DMS79 (cell line): ENCODE measurements around the gene CXCL3.
"Not testable (repeated sequence)": the region's sequence is repeated elsewhere in the genome, so short reads cannot be mapped to it uniquely, and the experiment has no call there.

Experiments used
- DNase-seq: peaks from one replicate; lab custom pipeline; 2025; lab: John Stamatoyannopoulos, UW

The CXCL3 gene

DNA sequence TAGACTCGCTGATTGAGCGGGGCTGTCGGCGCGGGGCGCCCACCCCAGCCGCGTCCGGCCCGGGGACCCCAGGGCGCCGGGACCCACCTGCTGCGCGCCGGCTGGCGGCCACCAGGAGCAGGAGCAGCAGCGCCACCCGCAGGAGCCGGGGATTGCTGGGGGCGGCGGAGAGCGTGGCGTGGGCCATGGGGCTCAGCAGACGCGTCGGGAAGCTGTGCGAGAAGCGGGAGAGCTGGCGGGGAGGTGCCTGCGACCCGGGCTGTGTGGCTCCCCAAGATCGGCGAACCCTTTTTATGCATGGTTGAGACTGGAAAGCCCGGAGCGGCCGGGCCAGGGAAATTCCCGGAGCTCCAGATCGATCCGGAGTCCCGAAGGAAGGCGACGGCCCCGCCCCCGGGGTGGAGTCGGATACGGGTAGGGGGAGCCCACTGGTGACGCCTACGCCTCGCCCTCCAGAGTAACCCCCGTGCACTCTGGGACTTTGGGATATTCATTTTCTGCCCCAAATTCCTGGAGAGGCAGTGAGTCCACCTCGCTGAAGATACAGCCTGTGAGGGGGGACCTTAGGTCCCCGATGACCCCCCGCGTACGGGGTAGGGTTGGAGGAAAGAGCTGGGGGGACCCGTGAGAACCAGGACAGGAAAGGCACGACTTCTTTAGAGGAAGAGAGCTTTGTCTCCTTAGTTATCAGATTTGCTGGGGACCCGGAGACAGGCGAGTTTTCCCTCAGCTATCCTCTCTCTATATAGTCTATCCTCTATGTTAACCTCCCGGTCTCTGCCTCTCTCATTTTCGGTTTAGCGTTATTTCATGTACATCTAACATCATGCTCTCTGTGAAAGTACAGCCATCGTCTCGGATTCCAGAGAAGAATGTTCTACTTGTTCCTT lies at the start of gene CXCL3:
CXCL3 (minus strand) TSS at position 265 of the 890 bp plus-strand sequence; CDS start at position 187, 78 bp downstream.
- DNase-seq: no peak

DNA sequence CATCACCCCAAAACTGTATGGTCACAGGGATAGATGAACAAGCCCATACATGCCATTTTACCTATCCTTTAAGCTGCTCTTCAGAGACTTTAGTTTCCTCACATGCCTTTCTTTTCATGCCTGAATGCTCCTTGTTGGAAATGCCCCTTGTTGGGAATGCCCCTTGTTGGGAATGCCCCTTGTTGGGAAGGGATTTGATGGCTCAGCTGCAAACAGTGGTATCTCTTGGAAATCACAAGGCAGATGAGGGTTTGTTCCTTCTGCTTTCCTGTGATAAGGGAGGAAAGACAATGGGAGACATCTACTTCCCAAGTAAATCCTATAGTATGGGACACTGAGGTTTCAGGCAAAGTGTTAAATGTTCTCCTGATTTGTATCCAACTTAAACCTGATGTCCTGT lies 49.0 kb upstream of the CXCL3 start:
- DNase-seq: no peak

DNA sequence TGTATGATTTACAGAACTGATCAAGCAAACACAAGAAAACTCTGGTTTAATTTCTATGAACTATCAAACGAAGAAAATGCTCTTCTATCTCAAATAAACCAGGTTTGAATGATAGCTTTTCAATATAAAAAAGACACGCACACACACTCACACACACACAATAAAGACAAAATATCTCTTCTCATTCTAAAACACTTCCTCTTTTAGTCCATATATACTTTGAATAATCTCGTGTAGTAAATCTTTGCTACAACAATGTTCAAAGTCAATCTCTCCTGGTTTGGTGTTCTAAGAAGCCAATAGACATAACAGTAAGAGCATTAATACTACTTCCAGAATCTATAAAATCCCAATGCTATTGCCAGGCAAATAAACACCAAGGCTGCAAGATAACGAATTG lies 47.2 kb upstream of the CXCL3 start:
- no peak for DNase-seq

DNA sequence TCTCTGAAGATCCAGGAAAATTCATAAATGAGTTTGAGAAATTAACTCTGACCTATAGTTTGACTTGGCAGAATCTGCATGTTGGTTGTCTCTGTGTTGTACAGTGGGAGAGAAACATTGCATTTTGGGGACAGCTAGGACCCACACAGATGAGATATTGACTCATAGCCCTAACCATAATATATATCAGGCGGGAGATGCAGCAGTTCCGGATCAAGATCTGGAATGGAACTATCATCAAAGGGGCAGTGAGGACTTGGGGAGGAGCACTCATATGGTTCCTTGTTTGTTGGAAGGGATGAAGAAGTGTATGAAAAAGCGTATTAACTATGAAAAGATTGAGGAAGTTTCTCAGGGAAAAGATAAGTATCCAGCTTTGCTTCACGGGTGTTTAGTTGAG lies 46.5 kb upstream of the CXCL3 start:
- no peak for DNase-seq

DNA sequence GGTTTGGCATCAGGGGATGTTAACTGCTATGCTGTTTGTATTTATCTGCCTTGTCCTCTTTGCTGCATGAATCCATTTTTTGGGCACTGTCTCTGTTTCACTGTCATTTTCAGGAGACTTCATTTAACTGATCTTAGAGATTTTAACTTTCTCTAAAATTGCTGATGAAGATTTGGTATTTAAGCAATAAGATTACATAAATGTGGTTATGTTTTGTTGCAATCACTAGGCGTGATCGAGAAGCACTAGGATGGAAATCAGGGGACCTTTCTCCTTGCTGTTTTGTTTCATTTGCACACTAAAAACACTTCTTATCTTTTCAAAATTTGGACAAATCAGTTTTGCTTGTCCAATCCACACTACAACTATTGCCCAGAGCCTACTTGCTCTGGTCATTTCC lies 45.1 kb upstream of the CXCL3 start:
- no peak for DNase-seq

DNA sequence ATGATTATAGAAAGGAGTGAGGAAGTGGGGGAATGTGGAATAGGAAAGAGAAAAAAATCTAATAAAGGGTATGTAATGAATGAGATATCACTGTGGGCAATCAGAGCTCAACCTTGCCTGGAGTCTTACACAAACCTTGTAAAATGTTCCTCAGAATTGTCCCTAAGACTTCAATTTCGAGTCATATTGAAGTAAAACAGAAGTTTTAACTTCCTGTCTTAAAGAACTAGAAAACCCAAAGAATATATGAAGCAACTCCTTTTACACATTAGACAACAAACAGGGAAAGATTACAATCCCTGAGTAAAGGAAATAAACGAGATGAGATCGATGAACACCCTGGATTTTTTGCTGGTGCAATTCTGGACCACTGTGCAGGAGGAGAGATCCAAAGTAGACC lies 42.5 kb upstream of the CXCL3 start:
- no peak for DNase-seq

DNA sequence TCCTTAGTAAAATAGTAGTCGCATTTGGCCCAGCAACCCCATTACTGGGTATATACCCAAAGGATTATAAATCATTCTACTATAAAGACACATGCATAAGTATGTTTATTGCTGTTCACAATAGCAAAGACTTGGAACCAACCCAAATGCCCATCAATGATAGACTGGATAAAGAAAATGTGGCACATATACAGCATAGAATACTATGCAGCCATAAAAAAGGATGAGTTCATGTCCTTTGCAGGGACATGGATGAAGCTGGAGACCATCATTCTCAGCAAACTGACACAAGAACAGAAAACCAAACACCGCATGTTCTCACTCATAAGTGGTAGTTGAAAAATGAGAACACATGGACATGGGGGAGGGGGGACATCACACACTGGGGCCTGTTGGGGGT lies 41.9 kb upstream of the CXCL3 start:
- not testable (repeated sequence) for DNase-seq

DNA sequence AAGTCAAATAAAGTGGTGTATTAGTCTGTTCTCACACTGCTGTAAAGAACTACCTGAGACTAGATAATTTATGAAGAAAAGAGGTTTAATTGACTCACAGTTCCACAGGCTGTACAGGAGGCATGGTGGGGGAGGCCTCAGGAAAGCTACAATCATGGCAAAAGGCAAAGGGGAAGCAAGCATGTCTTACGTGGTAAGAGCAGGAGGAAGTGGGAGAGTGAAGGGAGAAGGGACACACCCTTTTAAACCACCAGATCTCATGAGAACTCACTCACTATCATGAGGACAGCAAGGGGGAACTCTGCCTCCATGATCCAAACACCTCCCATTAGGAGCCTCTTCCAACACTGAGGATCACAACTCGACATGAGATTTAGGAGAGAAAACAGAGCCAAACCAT lies 40.5 kb upstream of the CXCL3 start:
- not testable (repeated sequence) for DNase-seq

DNA sequence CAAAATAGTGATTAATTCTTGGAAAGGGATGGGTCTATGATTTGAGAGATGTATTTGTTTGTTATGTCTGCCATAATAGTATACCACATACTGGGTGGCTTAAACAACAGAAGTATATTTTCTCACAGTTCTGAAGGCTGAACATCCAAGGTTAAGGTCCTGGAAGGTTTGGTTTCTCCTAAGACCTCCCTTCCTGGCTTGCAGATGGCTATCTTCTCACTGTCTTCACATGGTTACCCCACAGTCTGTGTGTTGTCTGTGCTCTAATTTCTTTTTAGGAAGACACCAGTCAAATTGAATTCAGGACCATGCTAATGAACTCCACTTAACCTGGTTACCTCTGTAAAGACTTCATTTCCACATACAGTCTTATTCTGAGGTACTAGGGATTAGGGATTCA lies 34.9 kb upstream of the CXCL3 start:
- DNase-seq: no peak

DNA sequence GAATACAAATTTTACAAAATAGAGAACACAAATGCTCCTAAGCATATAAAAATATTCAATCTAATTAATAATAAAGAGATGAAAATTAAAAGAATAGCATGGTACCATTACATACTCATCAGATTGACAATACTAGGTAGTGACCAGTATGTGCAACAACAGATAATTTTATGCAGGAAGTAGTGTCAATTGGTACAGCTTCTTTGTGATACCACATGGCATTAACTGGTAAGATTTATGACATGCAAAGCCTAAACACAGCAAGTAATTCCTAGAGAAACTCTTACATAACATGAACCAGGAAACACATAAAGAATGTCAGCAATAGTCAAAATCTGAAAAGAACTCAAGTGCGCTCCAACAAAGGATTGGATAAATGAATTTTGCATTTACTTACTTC lies 34.2 kb upstream of the CXCL3 start:
- DNase-seq: no peak

DNA sequence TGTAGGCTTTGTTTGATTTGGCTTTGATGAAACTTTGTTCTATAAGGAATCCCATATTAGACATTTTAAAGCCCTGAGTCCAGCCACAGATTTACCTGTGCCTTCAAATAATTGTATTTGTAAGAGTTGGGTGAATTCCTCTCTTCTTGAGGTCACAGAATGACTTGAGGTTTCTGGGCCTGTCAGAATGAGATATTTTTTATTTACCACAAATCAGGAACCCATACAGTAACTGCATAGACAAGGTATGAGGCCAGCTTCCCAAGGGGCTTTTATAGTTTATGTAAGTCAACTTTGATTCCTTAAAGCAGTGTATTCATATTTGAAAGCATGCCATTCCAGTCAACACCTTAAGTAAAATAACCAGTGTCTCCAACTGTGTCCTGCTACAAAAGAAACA lies 29.1 kb upstream of the CXCL3 start:
- DNase-seq: no peak

DNA sequence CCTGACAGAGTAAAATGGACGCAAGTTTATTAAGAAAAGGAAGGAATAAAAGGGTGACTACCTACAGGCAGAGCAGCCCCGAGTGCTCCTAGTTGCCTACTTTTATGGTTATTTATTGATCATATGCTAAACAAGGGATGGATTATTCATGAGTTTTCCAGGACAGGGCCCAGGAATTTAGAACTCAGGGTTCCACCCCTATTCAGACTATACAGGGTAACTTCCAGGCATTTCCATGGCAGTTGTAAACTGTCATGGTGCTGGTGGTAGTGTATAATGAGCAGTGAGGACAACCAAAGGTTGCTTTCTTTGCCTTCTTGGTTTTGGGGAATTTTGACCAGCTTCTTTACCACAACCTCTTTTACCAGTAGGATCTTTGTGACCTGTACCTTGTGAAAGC lies 27.7 kb upstream of the CXCL3 start:
- DNase-seq: no peak

DNA sequence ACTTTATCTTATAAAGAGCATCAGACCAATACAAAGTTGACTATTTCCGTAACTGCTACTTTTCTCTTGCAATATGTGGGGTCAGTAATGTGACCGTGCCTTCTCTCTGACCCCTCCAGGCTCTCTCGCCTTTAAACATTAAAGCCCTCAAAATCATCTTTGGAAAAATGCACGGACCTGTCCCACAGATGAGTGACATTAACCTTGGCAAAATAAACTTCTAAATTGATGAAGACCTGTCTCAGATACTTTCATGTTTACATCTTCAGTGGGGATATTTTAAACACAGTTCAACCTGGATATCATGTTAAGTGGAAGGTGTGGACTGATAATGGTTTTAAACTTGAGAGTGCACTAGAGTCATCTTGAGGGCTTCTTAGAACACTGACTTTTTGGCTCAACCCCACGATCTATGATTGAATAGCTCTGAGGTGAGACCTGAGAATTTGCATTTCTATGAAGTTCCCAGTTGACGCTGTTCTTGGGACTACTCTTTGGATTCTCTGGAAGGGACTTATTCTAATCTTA lies 26.7 kb upstream of the CXCL3 start:
- no peak for DNase-seq

DNA sequence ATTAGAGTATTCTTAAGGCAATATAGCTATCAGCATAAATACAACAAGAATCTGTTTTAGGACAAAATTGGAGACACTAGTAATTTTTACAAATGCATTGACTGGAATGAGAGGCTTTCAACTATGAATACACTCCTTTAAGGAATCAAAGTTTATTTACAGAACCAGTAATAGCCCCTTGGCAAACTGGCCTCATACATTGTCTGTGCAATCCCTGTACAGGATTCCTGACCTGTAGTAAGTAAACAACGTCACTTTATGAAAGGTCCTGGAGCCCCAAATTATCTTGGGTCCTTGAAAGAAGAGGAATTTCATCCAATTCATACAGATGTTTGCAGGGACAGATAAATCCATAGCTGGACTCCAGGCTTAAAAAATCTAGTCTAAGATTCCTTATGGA lies 25.4 kb upstream of the CXCL3 start:
- no peak for DNase-seq

DNA sequence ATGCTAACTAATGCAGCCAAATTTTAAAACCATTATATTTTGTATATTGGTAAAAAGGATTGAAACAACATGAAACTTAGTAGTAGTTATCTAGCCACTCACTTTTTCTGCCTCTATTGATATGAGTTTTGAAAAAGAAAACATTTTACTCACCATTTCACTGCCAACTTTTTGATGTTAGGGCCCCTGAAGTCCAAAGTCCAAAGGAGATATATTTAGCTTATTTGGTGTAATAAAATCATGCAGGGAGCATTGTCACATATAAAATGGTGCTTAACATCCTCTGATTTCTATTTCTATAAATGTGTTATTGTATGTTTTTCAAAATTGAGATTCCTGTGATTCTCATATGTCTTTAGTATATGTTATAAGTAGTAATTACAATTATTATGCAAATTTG lies 24.5 kb upstream of the CXCL3 start:
- no peak for DNase-seq

DNA sequence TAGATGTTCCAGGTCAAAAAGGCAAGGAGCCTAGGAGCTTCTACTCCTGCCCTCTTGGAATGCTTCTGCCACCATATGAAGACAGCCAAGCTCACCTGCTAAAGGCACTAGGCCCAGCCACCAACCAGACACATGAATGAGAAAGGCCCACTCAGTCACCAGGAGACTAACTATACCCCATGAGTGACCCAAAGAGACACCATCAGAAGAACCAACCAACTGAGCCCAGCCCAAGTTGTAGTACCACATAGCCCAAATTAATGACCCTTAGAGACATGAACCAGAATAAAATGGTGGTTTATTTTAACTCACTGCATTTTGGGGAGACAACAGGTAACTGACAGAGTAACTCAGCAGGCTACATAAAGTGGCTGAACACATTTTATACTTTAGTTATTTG lies 22.9 kb upstream of the CXCL3 start:
- DNase-seq: no peak

DNA sequence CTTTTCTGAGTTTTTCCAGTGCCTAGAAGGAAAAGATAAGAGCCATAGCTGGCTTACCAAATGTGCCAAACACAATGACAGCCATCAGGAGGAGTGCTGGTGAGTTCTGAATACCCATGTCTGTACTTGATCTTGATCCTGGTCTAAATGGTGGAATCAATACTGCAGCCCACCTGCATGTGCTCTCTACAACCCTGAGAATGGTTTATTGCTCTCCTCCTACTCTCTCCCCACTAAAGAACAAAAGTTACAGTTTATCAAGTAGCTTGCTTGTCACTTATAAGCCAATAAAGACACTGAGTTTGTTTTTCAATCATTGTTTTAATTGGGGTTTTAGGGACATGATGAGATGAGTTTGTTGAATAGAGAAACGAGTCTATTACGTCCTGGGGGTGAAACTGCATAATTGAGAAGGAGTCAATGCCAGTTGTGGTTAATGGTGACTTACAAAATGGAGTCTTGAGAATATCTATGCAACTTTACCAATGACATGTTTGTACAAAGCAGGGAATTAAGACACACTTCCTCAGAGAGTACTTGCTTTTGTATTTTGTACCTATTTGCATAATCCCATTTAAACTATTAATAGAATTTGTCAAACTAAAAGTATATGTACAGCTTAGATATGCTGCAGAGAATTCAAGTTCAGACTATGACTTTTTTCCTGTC lies 20.8 kb upstream of the CXCL3 start:
- no peak for DNase-seq

DNA sequence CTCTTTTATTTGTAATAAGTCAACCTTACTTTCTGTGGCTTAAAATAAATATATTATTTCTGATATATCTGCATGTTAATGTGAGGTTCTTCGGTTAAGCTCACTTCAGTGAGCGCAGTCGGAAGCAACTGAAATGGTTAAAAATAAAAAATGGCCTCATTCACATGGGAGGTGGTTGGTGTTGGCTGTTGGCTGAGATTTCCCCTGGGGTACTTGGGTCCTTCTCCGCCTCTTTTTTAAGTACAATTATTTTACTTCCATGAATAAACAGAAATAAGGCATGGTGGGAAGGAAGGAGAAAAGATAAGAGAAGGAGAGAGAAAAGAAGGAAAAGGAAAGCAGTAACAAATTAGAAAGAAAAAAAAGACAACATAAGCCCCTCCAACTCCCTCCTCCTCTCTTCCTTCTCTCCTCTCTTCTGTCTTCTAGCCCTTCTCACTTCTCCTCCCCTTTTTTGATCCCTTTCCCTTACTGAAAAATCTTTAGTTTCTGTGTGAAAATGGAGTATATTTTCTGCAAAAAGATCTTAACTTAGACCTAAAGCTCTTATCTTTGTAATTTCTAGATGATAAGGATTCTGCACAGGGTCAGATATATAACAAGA lies 19.7 kb upstream of the CXCL3 start:
- DNase-seq: no peak

DNA sequence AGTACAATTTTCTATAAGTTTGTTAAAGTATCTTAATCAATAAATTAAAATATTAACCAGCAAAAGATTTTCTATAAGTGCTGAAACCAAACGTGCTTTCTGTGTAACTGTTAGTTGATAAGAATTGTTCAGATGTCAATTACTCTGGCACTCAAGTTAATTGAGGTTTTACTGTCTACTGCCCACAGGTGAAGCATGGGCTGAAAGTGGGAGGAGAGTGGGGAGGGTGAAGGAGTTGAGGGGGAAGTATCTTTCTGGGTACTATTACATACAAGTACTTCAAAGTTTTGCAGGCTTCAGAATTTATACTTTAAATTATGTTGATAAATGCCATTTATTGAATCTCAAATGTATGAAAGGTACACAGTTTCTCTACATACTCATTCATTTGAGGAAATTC lies 19.1 kb upstream of the CXCL3 start:
- peak; percentile 30 for DNase-seq

DNA sequence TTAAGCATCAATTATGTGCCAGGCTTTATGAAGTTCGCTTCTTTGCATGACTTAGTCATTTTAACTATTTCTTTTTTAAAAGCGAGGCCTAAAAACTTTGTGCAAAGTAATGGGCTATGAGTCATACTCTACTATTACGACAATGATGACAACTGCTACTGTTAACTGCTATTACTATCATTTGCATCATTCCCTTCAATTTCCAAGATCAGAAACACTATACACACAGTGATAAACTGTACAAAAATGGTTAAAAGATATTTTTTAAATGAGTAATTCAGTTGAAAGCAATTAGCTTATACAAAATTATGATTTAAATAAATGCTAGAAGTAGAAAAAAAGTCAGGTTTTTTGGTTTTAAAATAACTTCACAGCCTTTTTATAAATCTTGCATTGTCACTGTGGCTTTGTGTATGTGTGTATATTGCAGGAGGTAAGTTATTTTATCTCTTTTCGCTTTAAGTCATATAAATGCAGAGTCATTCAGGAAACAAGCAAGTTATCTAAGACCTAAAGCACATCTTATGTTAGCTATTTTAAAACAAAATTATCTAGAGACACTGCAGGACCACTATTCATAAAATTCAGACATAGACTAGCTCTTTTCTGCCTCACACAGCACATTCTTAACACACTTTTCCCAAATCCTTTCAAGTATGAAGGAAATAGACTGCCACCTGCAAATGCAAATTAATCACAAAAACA lies 18.5 kb upstream of the CXCL3 start:
- no peak for DNase-seq

DNA sequence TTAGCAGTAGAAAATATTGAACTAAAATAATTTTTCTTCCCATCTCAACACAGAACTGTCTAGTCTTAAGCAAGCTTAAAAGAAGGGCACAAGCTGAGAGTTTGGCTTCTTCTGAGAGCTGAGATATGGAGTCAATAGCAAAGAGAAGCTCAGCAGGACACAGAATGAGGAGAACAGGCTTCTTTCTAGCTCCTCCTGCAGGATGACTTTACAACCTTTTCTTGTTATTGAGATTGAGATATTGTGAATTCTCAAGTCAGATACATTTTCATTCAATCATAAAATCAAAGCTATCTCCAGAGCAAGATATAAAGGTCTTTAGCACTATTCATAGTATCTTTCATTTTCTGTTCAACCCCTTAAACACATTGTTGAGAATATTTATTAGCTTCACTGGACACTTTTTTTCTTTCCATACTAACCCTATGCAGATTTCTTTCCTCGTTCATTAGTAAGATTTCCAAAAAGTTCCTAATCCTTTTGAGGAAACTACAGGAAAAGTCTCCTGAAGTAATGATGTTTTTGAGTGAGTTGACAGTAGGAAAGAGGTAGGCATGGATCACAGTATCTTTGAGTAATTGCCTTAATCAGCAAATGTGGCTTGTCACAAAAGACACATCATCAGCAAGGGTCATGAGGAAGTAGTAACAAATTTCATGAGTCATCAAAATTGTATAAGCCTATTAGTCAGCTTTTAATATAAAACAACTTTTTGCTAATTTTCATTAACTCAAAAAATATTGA lies 17.8 kb upstream of the CXCL3 start:
- no peak for DNase-seq

DNA sequence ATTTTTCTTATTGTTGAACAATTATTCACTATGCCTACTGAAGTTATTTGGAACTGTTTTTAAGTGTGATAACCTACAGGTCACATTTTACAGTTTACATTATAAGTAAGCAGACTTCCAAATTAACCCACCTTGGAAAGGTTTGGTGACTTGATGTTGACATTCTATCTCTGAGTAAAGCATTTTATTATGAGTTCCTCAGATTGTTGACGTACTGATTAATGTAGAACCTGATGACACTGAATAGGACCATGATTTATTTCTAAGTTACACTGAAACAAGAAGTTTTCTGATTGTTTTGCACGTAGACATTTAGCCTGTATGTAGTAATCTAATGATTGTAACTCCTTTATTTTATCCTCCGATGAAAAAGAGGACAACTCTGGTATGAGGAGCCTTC lies 17.0 kb upstream of the CXCL3 start:
- DNase-seq: no peak
